GM21447 (cell line): Measurements from ENCODE around the gene OR51S1.
"Not testable (repeated sequence)": the region's sequence is repeated elsewhere in the genome, so short reads cannot be mapped to it uniquely, and the experiment has no call there.

Experiments used
- ATAC-seq: cut with Tn5 transposase; IDR thresholded peaks from one replicate; pipeline ENCODE4 v1.9.1; 2021; ENCODE audit not compliant: unreplicated experiment

OR51S1 gene

GRCh38 chr11:4848908-4849532 is at the start of gene OR51S1:
TSS of gene OR51S1 (minus strand) at chr11:4849208. CDS start at chr11:4849208, 0 bp downstream.
- no peak for ATAC-seq

- ATAC-seq, result no peak
Observed at GRCh38 chr11:4891996-4892640, 43.1 kb upstream of the OR51S1 start.

GRCh38 chr11:4890279-4890678 is 41.3 kb upstream of the OR51S1 start:
- ATAC-seq, result no peak

GRCh38 chr11:4887591-4887990 is 38.6 kb upstream of the OR51S1 start:
- no peak for ATAC-seq

GRCh38 chr11:4886186-4886585 is 37.2 kb upstream of the OR51S1 start:
- no peak for ATAC-seq

GRCh38 chr11:4884361-4884760 is 35.4 kb upstream of the OR51S1 start:
- no peak for ATAC-seq

GRCh38 chr11:4882543-4882942 is 33.5 kb upstream of the OR51S1 start:
- no peak for ATAC-seq

GRCh38 chr11:4881860-4882500 is 33.0 kb upstream of the OR51S1 start, which contains the start of gene OR51T1:
TSS of gene OR51T1 (plus strand) at chr11:4881900. CDS start at chr11:4881900, 0 bp downstream.
- no peak for ATAC-seq

GRCh38 chr11:4881188-4881587 is 32.2 kb upstream of the OR51S1 start:
- ATAC-seq, result no peak

GRCh38 chr11:4865855-4866254 is 16.8 kb upstream of the OR51S1 start:
- no peak for ATAC-seq

GRCh38 chr11:4863876-4864275 is 14.9 kb upstream of the OR51S1 start:
- no peak for ATAC-seq

GRCh38 chr11:4862447-4863236 is 13.6 kb upstream of the OR51S1 start:
- ATAC-seq, result no peak

- not testable (repeated sequence) for ATAC-seq
Observed at GRCh38 chr11:4854286-4854685, 5.3 kb upstream of the OR51S1 start.

GRCh38 chr11:4851033-4851432 is 2.0 kb upstream of the OR51S1 start:
- no peak for ATAC-seq

- no peak for ATAC-seq
Observed at GRCh38 chr11:4839851-4840549, 9.0 kb downstream of the OR51S1 start.

- no peak for ATAC-seq
Observed at GRCh38 chr11:4830909-4831308, 18.1 kb downstream of the OR51S1 start.

- ATAC-seq, result no peak
Observed at GRCh38 chr11:4830346-4830745, 18.7 kb downstream of the OR51S1 start.

- ATAC-seq, result no peak
Observed at GRCh38 chr11:4826425-4826824, 22.6 kb downstream of the OR51S1 start.

GRCh38 chr11:4825132-4825531 is 23.9 kb downstream of the OR51S1 start:
- ATAC-seq, result no peak

GRCh38 chr11:4821021-4821420 is 28.0 kb downstream of the OR51S1 start, which contains the start of gene OR51F2:
TSS of gene OR51F2 (plus strand) at chr11:4821321. CDS start at chr11:4821422, 101 bp downstream.
- no peak for ATAC-seq

- ATAC-seq, result no peak
Observed at GRCh38 chr11:4809246-4809645, 39.8 kb downstream of the OR51S1 start.
